Esophagus muscularis mucosa (tissue), 3 donors: ENCODE measurements around the gene URB1.

Source experiments
- POLR2AphosphoS5 ChIP-seq, 2 donors: sonication (generic); formaldehyde crosslinking; IDR thresholded peaks; one replicate each; pipeline ENCODE4 v1.6.1; 2017; ENCODE audit warnings: antibody characterized with exemption in 2 of 2
- TF ChIP-seq, protein P1 (sequence below), 3 experiments: fragments of 200-600 bp in 2 of 3; fragments of 450-650 bp in 1 of 3; sonication (generic) in 2 of 3; IDR thresholded peaks; one replicate each; pipeline ENCODE4 v1.5.1; 2017 to 2019; ENCODE audit warnings: antibody characterized with exemption in 3 of 3, mild to moderate bottlenecking in 2 of 3, moderate library complexity in 1 of 3

DNA sequence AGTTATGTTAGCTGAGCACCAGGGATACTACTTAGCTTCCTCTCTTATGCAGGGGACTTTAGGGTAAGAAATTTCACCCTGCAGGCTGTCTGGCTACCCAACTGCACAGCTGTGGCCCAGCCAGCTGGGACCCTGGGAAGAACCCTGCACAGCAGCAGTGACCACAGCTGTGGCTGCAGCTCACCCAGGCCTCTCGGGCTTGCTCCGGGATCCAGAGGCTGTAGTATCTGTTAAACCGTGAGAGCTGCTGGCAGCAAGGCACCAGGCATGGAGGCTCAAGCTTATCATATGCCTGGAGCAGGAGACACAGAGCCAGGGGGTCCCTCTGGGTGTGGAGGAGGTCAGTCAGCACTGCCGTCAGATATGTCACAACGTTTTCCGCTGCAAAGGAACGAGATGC lies 40.3 kb downstream of the URB1 start:
- TF ChIP-seq, protein P1, sequence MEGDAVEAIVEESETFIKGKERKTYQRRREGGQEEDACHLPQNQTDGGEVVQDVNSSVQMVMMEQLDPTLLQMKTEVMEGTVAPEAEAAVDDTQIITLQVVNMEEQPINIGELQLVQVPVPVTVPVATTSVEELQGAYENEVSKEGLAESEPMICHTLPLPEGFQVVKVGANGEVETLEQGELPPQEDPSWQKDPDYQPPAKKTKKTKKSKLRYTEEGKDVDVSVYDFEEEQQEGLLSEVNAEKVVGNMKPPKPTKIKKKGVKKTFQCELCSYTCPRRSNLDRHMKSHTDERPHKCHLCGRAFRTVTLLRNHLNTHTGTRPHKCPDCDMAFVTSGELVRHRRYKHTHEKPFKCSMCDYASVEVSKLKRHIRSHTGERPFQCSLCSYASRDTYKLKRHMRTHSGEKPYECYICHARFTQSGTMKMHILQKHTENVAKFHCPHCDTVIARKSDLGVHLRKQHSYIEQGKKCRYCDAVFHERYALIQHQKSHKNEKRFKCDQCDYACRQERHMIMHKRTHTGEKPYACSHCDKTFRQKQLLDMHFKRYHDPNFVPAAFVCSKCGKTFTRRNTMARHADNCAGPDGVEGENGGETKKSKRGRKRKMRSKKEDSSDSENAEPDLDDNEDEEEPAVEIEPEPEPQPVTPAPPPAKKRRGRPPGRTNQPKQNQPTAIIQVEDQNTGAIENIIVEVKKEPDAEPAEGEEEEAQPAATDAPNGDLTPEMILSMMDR (IDR thresholded peaks at IDR 0.05), result no peak
- no peak for TF ChIP-seq POLR2AphosphoS5 (IDR thresholded peaks at IDR 0.05)
